Bronchial epithelial cell (primary cell): ENCODE data around the gene SSPN. TPM values are rescaled to one million over a fixed set of nuclear protein-coding genes. Genes with fewer than 3 reads are reported as not detected.

ENCODE experiments used
- DNase-seq: peaks from one replicate; pipeline ENCODE4 v3.0.0-alpha.2; 2010; ENCODE audit warnings: low read depth
- FAIRE-seq: peaks from 2 replicates; lab custom pipeline; 2011; peaks lifted over from hg19 to GRCh38; lab: Jason Lieb, UNC
- H3K27me3 ChIP-seq: 2 replicates; pipeline ENCODE4 v1.5.1; 2011; ENCODE audit warnings: low read length; ENCODE audit not compliant: control insufficient read depth, insufficient read depth
- H3K36me3 ChIP-seq: 2 replicates; pipeline ENCODE4 v1.5.1; 2011; ENCODE audit warnings: low read length; ENCODE audit not compliant: control insufficient read depth, insufficient read depth
- H3K4me3 ChIP-seq: 2 replicates; pipeline ENCODE4 v1.5.1; 2011; ENCODE audit warnings: mild to moderate bottlenecking, low read depth, low read length, control low read depth
- CTCF ChIP-seq: IDR thresholded peaks from 2 replicates; pipeline ENCODE4 v1.5.1; 2011; ENCODE audit warnings: mild to moderate bottlenecking, moderate library complexity, low read length, control low read depth, inconsistent platforms; ENCODE audit not compliant: insufficient read depth, severe bottlenecking
- total RNA-seq: library from RNA; depleted of rRNA; stranded (reverse); fragments of >200 nt; gene quantifications from 2 replicates; pipeline ENCODE4 v1.2.1, GENCODE V29; 2014

SSPN gene
- total RNA-seq, 1 donor from 2014 or later = 0.26 TPM

GRCh38 chr12:26188127-26188526 is 7.2 kb upstream of the SSPN start:
- Histone ChIP-seq H3K4me3 (no peak overlapping the region), H3K27me3 (no peaks in the 10 kb centered on the region), H3K36me3 (no peaks in the 10 kb centered on the region)
- no peak for TF ChIP-seq CTCF
- DNase-seq (peak; percentile 64), FAIRE-seq (no peak)

- H3K4me3 ChIP-seq = no peak overlapping the region
- no peaks in the 10 kb centered on the region for H3K27me3 ChIP-seq
- FAIRE-seq (no peak), DNase-seq (no peak)
- no peak for TF ChIP-seq CTCF
- H3K36me3 ChIP-seq = no peaks in the 10 kb centered on the region
Observed at GRCh38 chr12:26188641-26189040, 6.7 kb upstream of the SSPN start.

- Histone ChIP-seq H3K27me3 (no peaks in the 10 kb centered on the region), H3K4me3 (no peak overlapping the region), H3K36me3 (no peaks in the 10 kb centered on the region)
- no peak for TF ChIP-seq CTCF
- FAIRE-seq (no peak), DNase-seq (no peak)
Observed at GRCh38 chr12:26192142-26192541, 3.2 kb upstream of the SSPN start.

- H3K27me3 ChIP-seq = no peaks in the 10 kb centered on the region
- FAIRE-seq (no peak), DNase-seq (no peak)
- H3K4me3 ChIP-seq = no peak overlapping the region
- no peak for TF ChIP-seq CTCF
- H3K36me3 ChIP-seq = no peaks in the 10 kb centered on the region
Observed at GRCh38 chr12:26193539-26193938, 1.8 kb upstream of the SSPN start.

- H3K27me3 ChIP-seq = no peaks in the 10 kb centered on the region
- TF ChIP-seq CTCF = no peak
- no peak for DNase-seq
- no peaks in the 10 kb centered on the region for H3K36me3 ChIP-seq
- H3K4me3 ChIP-seq = peak overlapping the region; percentile 51
- no peak for FAIRE-seq
Observed at GRCh38 chr12:26195641-26196420, 458 bp downstream of the SSPN start.

GRCh38 chr12:26196421-26196716 is 996 bp downstream of the SSPN start:
- H3K27me3 ChIP-seq = no peaks in the 10 kb centered on the region
- FAIRE-seq (no peak), DNase-seq (no peak)
- no peaks in the 10 kb centered on the region for H3K36me3 ChIP-seq
- no peak for TF ChIP-seq CTCF
- H3K4me3 ChIP-seq = peak overlapping the region; percentile 51
